Neural progenitor cell (in vitro differentiated cells): Measurements from ENCODE around the gene NR1D2. TPM values are rescaled to one million over a fixed set of nuclear protein-coding genes. Genes with fewer than 3 reads are reported as not detected.
A peak's percentile ranks its signal among the peaks of the same experiment; 100 is the strongest.
"Not testable (repeated sequence)": the region's sequence is repeated elsewhere in the genome, so short reads cannot be mapped to it uniquely, and the experiment has no call there.

Experiments used
- DNase-seq: peaks from one replicate; pipeline ENCODE4 v3.0.0-alpha.2; 2016; ENCODE audit warnings: low spot score
- H2AFZ ChIP-seq: fragments of 200-600 bp; sonication (generic); replicated peaks from 2 replicates; pipeline ENCODE4 v1.6.1; 2016; ENCODE audit warnings: antibody characterized with exemption
- H3F3A ChIP-seq: fragments of 200-600 bp; sonication (generic); 2 replicates; pipeline ENCODE4 v1.6.1; 2016; ENCODE audit warnings: antibody characterized with exemption, low read depth
- H3K27ac ChIP-seq: fragments of 200-600 bp; sonication (generic); 2 replicates; pipeline ENCODE4 v1.5.1; 2016; ENCODE audit warnings: mild to moderate bottlenecking
- H3K27me3 ChIP-seq: fragments of 200-600 bp; sonication (generic); 2 replicates; pipeline ENCODE4 v1.6.1; 2016; ENCODE audit warnings: mild to moderate bottlenecking, moderate library complexity
- H3K36me3 ChIP-seq: fragments of 200-600 bp; sonication (generic); 2 replicates; pipeline ENCODE4 v1.5.1; 2016
- H3K4me1 ChIP-seq: fragments of 200-600 bp; sonication (generic); 2 replicates; pipeline ENCODE4 v1.6.1; 2016; ENCODE audit warnings: mixed run types
- H3K4me2 ChIP-seq: fragments of 200-600 bp; sonication (generic); 2 replicates; pipeline ENCODE4 v1.6.1; 2016
- H3K4me3 ChIP-seq: fragments of 200-600 bp; sonication (generic); 2 replicates; pipeline ENCODE4 v1.5.1; 2016
- H3K79me2 ChIP-seq: fragments of 200-600 bp; sonication (generic); 2 replicates; pipeline ENCODE4 v1.6.1; 2016; ENCODE audit warnings: low read depth
- H3K9ac ChIP-seq: fragments of 200-600 bp; sonication (generic); 2 replicates; pipeline ENCODE4 v1.6.1; 2016
- H3K9me3 ChIP-seq: fragments of 200-600 bp; sonication (generic); 2 replicates; pipeline ENCODE4 v1.5.1; 2016; ENCODE audit warnings: low read depth
- H4K20me1 ChIP-seq: fragments of 200-600 bp; sonication (generic); 2 replicates; pipeline ENCODE4 v1.6.1; 2016; ENCODE audit warnings: low read depth
- H3K27ac Mint-ChIP-seq: 3 replicates; pipeline ENCODE4 v1.8.0; 2021; ENCODE audit warnings: mixed read lengths
- H3K27me3 Mint-ChIP-seq: 2 replicates; pipeline ENCODE4 v1.8.0; 2022; ENCODE audit warnings: low read depth, mild to moderate bottlenecking, inconsistent platforms, moderate library complexity, mixed read lengths; ENCODE audit not compliant: insufficient read depth
- H3K36me3 Mint-ChIP-seq: 3 replicates; pipeline ENCODE4 v1.8.0; 2021; ENCODE audit warnings: mixed read lengths
- H3K4me1 Mint-ChIP-seq: 3 replicates; pipeline ENCODE4 v1.8.0; 2021; ENCODE audit warnings: mixed read lengths
- H3K4me3 Mint-ChIP-seq: 3 replicates; pipeline ENCODE4 v1.8.0; 2021; ENCODE audit warnings: mild to moderate bottlenecking, moderate library complexity, mixed read lengths
- H3K9me3 Mint-ChIP-seq: 3 replicates; pipeline ENCODE4 v1.8.0; 2020; ENCODE audit warnings: mixed read lengths
- EZH2 ChIP-seq: fragments of 200-600 bp; sonication (generic); IDR thresholded peaks from 2 replicates; pipeline ENCODE4 v1.6.1; 2017; ENCODE audit warnings: antibody characterized with exemption, mild to moderate bottlenecking, moderate library complexity
- EZH2phosphoT487 ChIP-seq: fragments of 200-600 bp; sonication (generic); IDR thresholded peaks from 2 replicates; pipeline ENCODE4 v1.6.1; 2017; ENCODE audit warnings: antibody characterized with exemption
- total RNA-seq: library from RNA; depleted of rRNA; stranded (reverse); fragments of >200 nt; gene quantifications from 2 replicates; pipeline ENCODE4 v1.2.3, GENCODE V29; 2015; ENCODE audit warnings: low replicate concordance
- TF ChIP-seq, protein P1 (sequence below): fragments of 200-600 bp; sonication (generic); IDR thresholded peaks from 2 replicates; pipeline ENCODE4 v1.5.1; 2017; ENCODE audit warnings: antibody characterized with exemption, mild to moderate bottlenecking

The NR1D2 gene
- total RNA-seq, 1 donor from 2014 or later: 43.7 TPM

DNA sequence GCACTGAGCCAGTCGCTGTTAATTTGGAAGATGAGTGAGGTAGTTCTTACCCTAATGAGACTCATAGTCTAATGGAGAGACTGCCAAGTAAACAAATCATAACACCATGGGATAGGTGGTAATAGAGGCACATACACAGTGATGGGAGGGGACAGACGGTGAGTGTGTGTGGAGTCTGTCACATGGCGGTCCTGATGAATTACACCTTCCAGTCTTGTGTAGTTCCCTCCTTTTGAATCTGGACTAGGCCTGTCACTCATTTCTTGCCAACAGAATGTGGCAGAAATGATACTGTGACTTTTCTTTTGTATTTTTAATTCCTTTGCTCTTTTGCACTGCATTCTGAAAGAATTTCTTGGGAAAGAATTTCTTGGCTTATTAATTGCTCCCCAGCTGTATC, 78.1 kb downstream of the NR1D2 start:
- Histone ChIP-seq H3F3A (no peaks in the 10 kb centered on the region), H3K9ac (no peak overlapping the region), H3K4me1 (no peaks in the 10 kb centered on the region), H3K9me3 (no peaks in the 10 kb centered on the region), H3K4me3 (no peak overlapping the region), H4K20me1 (no peaks in the 10 kb centered on the region), H3K4me2 (no peak overlapping the region), H3K79me2 (no peaks in the 10 kb centered on the region), H3K36me3 (no peaks in the 10 kb centered on the region), H3K27me3 (no peaks in the 10 kb centered on the region), H3K27ac (no peak overlapping the region), H2AFZ (no peak overlapping the region)
- Mint-ChIP-seq H3K27me3 (peaks cover 2% of the 10 kb centered on the region), H3K27ac (no peak overlapping the region), H3K4me3 (no peak overlapping the region), H3K36me3 (no peaks in the 10 kb centered on the region), H3K4me1 (peaks cover 10% of the 10 kb centered on the region), H3K9me3 (peaks cover 3% of the 10 kb centered on the region)
- no peak for DNase-seq
- TF ChIP-seq, protein P1, sequence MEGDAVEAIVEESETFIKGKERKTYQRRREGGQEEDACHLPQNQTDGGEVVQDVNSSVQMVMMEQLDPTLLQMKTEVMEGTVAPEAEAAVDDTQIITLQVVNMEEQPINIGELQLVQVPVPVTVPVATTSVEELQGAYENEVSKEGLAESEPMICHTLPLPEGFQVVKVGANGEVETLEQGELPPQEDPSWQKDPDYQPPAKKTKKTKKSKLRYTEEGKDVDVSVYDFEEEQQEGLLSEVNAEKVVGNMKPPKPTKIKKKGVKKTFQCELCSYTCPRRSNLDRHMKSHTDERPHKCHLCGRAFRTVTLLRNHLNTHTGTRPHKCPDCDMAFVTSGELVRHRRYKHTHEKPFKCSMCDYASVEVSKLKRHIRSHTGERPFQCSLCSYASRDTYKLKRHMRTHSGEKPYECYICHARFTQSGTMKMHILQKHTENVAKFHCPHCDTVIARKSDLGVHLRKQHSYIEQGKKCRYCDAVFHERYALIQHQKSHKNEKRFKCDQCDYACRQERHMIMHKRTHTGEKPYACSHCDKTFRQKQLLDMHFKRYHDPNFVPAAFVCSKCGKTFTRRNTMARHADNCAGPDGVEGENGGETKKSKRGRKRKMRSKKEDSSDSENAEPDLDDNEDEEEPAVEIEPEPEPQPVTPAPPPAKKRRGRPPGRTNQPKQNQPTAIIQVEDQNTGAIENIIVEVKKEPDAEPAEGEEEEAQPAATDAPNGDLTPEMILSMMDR: no peak
- TF ChIP-seq EZH2phosphoT487: no peak
- no peak for TF ChIP-seq EZH2

DNA sequence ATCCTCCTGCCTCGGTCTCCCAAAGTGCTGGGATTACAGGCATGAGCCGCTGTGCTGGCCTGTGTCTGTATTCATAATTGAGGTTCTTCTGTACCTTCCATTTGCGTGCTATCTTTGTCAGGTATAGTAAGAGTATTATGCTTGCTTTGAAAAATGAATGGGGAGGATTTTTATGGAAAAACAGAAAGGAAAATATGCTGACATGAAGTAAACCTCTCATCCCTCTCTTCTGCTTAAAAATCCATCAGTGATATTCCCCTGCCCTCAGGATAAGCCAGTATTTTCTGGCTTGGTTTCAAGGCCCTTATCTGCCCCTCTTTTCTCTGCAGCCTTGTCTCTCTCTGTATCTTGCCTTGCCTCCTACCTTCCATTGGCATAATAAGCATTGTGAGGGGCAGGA, 80.7 kb downstream of the NR1D2 start:
- no peak for DNase-seq
- H3K9ac ChIP-seq: no peak overlapping the region
- no peaks in the 10 kb centered on the region for H3F3A ChIP-seq
- H3K27ac ChIP-seq: no peak overlapping the region
- no peaks in the 10 kb centered on the region for H3K4me1 ChIP-seq
- Mint-ChIP-seq H3K4me3 (no peak overlapping the region), H3K27ac (no peak overlapping the region), H3K4me1 (peaks cover 15% of the 10 kb centered on the region), H3K36me3 (no peaks in the 10 kb centered on the region), H3K9me3 (peaks cover 6% of the 10 kb centered on the region), H3K27me3 (peaks cover 4% of the 10 kb centered on the region)
- H3K79me2 ChIP-seq: no peaks in the 10 kb centered on the region
- no peaks in the 10 kb centered on the region for H3K9me3 ChIP-seq
- no peak overlapping the region for H3K4me2 ChIP-seq
- H3K27me3 ChIP-seq: no peaks in the 10 kb centered on the region
- no peak for TF ChIP-seq EZH2
- no peak for TF ChIP-seq EZH2phosphoT487
- TF ChIP-seq, protein P1: no peak
- no peaks in the 10 kb centered on the region for H3K36me3 ChIP-seq
- H2AFZ ChIP-seq: no peak overlapping the region
- H4K20me1 ChIP-seq: no peaks in the 10 kb centered on the region
- no peak overlapping the region for H3K4me3 ChIP-seq

DNA sequence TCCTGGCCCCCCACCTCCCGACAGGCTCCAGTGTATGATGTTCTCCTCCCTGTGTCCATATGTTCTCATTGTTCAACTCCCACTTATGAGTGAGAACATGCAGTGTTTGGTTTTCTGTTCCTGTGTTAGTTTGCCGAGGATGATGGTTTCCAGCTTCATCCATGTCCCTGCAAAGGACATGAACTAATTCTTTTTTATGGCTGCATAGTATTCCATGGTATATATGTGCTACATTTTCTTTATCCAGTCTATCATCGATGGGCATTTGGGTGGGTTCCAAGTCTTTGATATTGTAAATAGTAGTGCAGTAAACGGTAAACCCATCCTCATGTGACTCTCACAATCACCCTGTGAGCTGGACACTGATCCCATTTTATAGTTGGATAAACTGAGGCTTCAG, 81.6 kb downstream of the NR1D2 start:
- H3K9me3 ChIP-seq, H3K27ac ChIP-seq, H3K9me3 Mint-ChIP-seq, H3F3A ChIP-seq, H2AFZ ChIP-seq, H3K4me2 ChIP-seq, DNase-seq, H4K20me1 ChIP-seq, H3K4me1 ChIP-seq, H3K9ac ChIP-seq, H3K27me3 ChIP-seq, H3K27me3 Mint-ChIP-seq, H3K36me3 Mint-ChIP-seq, H3K79me2 ChIP-seq, H3K36me3 ChIP-seq, H3K27ac Mint-ChIP-seq, H3K4me3 ChIP-seq: not testable (repeated sequence)
- Mint-ChIP-seq H3K4me3 (peak overlapping the region; percentile 7), H3K4me1 (peaks cover 15% of the 10 kb centered on the region)

DNA sequence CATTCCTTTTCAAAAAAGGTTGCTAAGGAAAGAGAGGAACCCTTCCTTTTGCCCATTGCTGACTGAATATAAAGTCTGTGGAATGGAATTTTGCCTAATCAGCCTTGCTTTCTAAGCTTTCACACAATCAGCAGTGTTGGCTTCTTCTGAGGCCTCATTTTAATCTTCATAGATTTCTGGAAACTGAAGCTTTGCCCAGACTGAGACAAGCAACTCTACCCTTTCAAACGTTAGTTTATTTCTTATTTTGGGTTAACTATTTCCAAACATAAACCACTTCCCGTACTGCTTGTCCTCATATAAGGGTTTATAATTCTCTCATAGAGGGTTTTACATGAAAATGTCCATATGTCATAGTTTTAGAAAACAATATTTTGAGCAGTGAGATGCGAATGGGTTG, 82.9 kb downstream of the NR1D2 start:
- Histone ChIP-seq H3K9me3 (no peaks in the 10 kb centered on the region), H3K4me3 (no peak overlapping the region), H3K36me3 (no peaks in the 10 kb centered on the region), H3K79me2 (no peaks in the 10 kb centered on the region), H2AFZ (no peak overlapping the region), H3F3A (no peaks in the 10 kb centered on the region), H3K27me3 (no peaks in the 10 kb centered on the region), H4K20me1 (no peaks in the 10 kb centered on the region), H3K27ac (no peak overlapping the region), H3K4me1 (no peaks in the 10 kb centered on the region), H3K9ac (no peak overlapping the region), H3K4me2 (no peak overlapping the region)
- no peak for TF ChIP-seq EZH2phosphoT487
- no peak for TF ChIP-seq EZH2
- TF ChIP-seq, protein P1: no peak
- H3K4me1 Mint-ChIP-seq: peaks cover 15% of the 10 kb centered on the region
- H3K9me3 Mint-ChIP-seq: peaks cover 10% of the 10 kb centered on the region
- peak overlapping the region; percentile 23 for H3K27ac Mint-ChIP-seq
- no peaks in the 10 kb centered on the region for H3K36me3 Mint-ChIP-seq
- DNase-seq: no peak
- H3K4me3 Mint-ChIP-seq: no peak overlapping the region
- peaks cover 4% of the 10 kb centered on the region for H3K27me3 Mint-ChIP-seq

Other genes with a start within 250 kb of the NR1D2 start
- 376 and 391 TPM in 2 replicates for gene UBE2E1, start 139.3 kb upstream of the NR1D2 start, total RNA-seq
- 17.3 and 30.9 TPM in 2 replicates for gene NKIRAS1, start 28.3 kb upstream of the NR1D2 start, total RNA-seq
- 5,928 and 7,186 TPM in 2 replicates for gene RPL15, start 28.2 kb upstream of the NR1D2 start, total RNA-seq